H1 (cell line): ENCODE data around the gene ABCD1. TPM values are rescaled to one million over a fixed set of nuclear protein-coding genes. Genes with fewer than 3 reads are reported as not detected.
A peak's percentile ranks its signal among the peaks of the same experiment; 100 is the strongest.

Source experiments
- BCL11A ChIP-seq, 2 experiments: IDR thresholded peaks; one replicate each; pipeline ENCODE4 v1.6.1; 2011; ENCODE audit warnings: low read depth in 2 of 2, low read length in 2 of 2, mild to moderate bottlenecking in 2 of 2
- CBX8 ChIP-seq: fragments of 300-800, 300-1000 bp; sonication (generic); IDR thresholded peaks from 2 replicates; pipeline ENCODE4 v1.7.1; 2016; ENCODE audit warnings: low read depth, low read length, borderline replicate concordance
- CTBP2 ChIP-seq: IDR thresholded peaks from 2 replicates; pipeline ENCODE4 v1.7.0; 2011; ENCODE audit warnings: borderline replicate concordance, mild to moderate bottlenecking, moderate library complexity, mixed read lengths, low read length; ENCODE audit not compliant: insufficient read depth, insufficient read length
- E2F6 ChIP-seq: IDR thresholded peaks from 2 replicates; pipeline ENCODE4 v1.6.1; 2012; ENCODE audit warnings: inconsistent platforms
- GTF2F1 ChIP-seq: IDR thresholded peaks from 2 replicates; pipeline ENCODE4 v1.6.1; 2012; ENCODE audit warnings: low read depth, low read length, improper control_type of control experiment, borderline replicate concordance
- HDAC6 ChIP-seq: IDR thresholded peaks from one replicate; pipeline ENCODE4 v1.7.1; 2012; ENCODE audit warnings: low read depth, mild to moderate bottlenecking, inconsistent platforms, low read length, moderate library complexity
- JUND ChIP-seq: IDR thresholded peaks from 2 replicates; pipeline ENCODE4 v1.6.1; 2011; ENCODE audit warnings: mild to moderate bottlenecking, improper control_type of control experiment, low read length
- KDM1A ChIP-seq: fragments of 200-600, 300-600 bp; sonication (generic); IDR thresholded peaks from 2 replicates; pipeline ENCODE4 v1.7.1; 2016; ENCODE audit warnings: mild to moderate bottlenecking, low read length, borderline replicate concordance
- KDM5A ChIP-seq: fragments of 200-600 bp; IDR thresholded peaks from 2 replicates; pipeline ENCODE4 v1.7.1; 2012; ENCODE audit warnings: mild to moderate bottlenecking, low read length, inconsistent platforms, mixed read lengths
- MAFK ChIP-seq: IDR thresholded peaks from 2 replicates; pipeline ENCODE4 v1.6.1; 2012; ENCODE audit warnings: low read depth, mild to moderate bottlenecking, improper control_type of control experiment, low read length
- POLR2AphosphoS5 ChIP-seq: IDR thresholded peaks from 2 replicates; pipeline ENCODE4 v1.6.1; 2011; ENCODE audit warnings: low read depth, low read length
- POU5F1 ChIP-seq: IDR thresholded peaks from 2 replicates; pipeline ENCODE4 v1.6.1; 2011; ENCODE audit warnings: low read depth, mild to moderate bottlenecking, low read length, moderate library complexity
- SAP30 ChIP-seq: fragments of 300-600 bp; sonication (generic); IDR thresholded peaks from 2 replicates; pipeline ENCODE4 v1.7.1; 2012; ENCODE audit warnings: low read length, moderate library complexity, mild to moderate bottlenecking, inconsistent platforms; ENCODE audit not compliant: insufficient read depth, insufficient replicate concordance
- SP1 ChIP-seq: IDR thresholded peaks from 2 replicates; pipeline ENCODE4 v1.6.1; 2011; ENCODE audit warnings: low read depth, low read length
- SP2 ChIP-seq: IDR thresholded peaks from 2 replicates; pipeline ENCODE4 v1.6.1; 2012; ENCODE audit warnings: mild to moderate bottlenecking, low read length, inconsistent platforms
- SP4 ChIP-seq: IDR thresholded peaks from 2 replicates; pipeline ENCODE4 v1.6.1; 2012; ENCODE audit warnings: low read length, inconsistent platforms
- TCF12 ChIP-seq: IDR thresholded peaks from 2 replicates; pipeline ENCODE4 v1.6.1; 2011; ENCODE audit warnings: low read depth, mild to moderate bottlenecking, low read length
- polyA plus RNA-seq, 7 experiments: library from polyadenylated mRNA; depleted of rRNA in 3 of 7; stranded (reverse) in 5 of 7; unstranded in 2 of 7; fragments of >200 nt in 5 of 7; fragments of 200-250 nt in 2 of 7; gene quantifications; 1 replicate in 5 of 7; 2 replicates in 1 of 7; 4 replicates in 1 of 7; pipeline versions ENCODE4 v1.2.1 to v1.2.3, GENCODE V29; 2011 to 2013; ENCODE audit warnings: missing spikeins in 2 of 7, mixed read lengths in 2 of 7
- total RNA-seq: library from RNA; stranded (reverse); fragmentation: NEBNext Ultra II Directional; extraction: Animal tissue kit (Norgen Biotek cat#: 25700); gene quantifications from 2 replicates; pipeline ENCODE4 v1.2.1, GENCODE V29; 2021

Gene ABCD1
- total and polyA plus RNA-seq, 2 of the 8 experiments (the other 6 are each of a cell fraction or from before 2014, with no cell fraction given): 3.1 to 6.6 TPM

DNA sequence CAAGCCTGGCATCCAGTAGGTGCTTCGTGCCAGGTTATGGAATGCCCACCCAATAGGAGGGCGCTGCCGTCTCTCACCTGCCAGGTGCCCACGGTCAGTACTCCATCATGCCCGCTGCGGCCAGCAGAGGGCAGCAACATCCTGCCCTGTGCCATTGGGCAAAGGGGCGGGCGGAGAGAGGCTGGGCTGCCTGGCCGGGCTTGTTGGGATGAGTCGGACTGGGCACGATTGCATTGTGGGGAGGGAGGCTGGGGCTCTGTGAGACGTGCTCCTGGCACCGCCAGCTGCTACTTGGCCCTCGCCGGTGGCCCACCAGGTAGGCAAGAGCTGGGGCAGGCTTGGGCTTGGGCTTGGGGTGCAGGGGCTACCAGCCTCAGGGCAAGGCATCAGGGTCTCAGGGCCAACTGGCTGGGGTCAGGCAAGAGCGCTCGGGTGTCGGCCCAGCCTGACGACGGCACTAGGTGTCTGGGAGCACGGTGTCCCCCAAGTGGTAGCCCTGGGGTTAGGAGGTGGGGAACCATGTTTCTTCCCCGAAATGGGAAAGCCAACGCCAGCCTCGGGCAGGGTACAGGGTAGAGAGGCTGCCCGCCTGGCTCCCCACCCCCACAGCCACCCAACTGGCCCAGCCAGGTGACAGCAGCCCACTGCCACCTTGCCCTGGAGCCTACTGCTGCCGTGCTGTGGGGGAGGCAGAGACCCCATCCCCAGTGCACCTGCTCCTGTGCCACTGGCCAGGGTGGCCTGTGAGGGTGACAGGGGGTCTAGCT, 39.5 kb downstream of the ABCD1 start, which contains the start of gene PLXNB3 (continued):
- no peak for TF ChIP-seq SAP30
- no peak for TF ChIP-seq TCF12
- TF ChIP-seq SP1: no peak
- TF ChIP-seq CTBP2: no peak
- no peak for TF ChIP-seq BCL11A (IDR thresholded peaks at IDR 0.05; ENCODE audit: low read depth in 2 of 2, low read length in 2 of 2)
- TF ChIP-seq POU5F1: no peak
- TF ChIP-seq MAFK: no peak
- 0 out of 2 replicates have a peak, but pooled peaks have one; percentile 13 for TF ChIP-seq JUND
- no peak for TF ChIP-seq SP2
- TF ChIP-seq SP4: no peak
- no peak for TF ChIP-seq HDAC6
- no peak for TF ChIP-seq GTF2F1
- TF ChIP-seq KDM1A: no peak
- TF ChIP-seq KDM5A: no peak
- TF ChIP-seq E2F6: no peak
- TF ChIP-seq POLR2AphosphoS5: no peak
- TF ChIP-seq CBX8: no peak
- TF ChIP-seq, all 59 proteins: peak for 5
